ENCODE results near the gene NOP10. TPM values are rescaled to one million over a fixed set of nuclear protein-coding genes. Genes with fewer than 3 reads are reported as not detected.

Gene NOP10
- total and polyA plus RNA-seq, 2 of the 13 experiments (the other 11 are each of a cell fraction or from before 2014, with no cell fraction given): 239 to 369 TPM

DNA sequence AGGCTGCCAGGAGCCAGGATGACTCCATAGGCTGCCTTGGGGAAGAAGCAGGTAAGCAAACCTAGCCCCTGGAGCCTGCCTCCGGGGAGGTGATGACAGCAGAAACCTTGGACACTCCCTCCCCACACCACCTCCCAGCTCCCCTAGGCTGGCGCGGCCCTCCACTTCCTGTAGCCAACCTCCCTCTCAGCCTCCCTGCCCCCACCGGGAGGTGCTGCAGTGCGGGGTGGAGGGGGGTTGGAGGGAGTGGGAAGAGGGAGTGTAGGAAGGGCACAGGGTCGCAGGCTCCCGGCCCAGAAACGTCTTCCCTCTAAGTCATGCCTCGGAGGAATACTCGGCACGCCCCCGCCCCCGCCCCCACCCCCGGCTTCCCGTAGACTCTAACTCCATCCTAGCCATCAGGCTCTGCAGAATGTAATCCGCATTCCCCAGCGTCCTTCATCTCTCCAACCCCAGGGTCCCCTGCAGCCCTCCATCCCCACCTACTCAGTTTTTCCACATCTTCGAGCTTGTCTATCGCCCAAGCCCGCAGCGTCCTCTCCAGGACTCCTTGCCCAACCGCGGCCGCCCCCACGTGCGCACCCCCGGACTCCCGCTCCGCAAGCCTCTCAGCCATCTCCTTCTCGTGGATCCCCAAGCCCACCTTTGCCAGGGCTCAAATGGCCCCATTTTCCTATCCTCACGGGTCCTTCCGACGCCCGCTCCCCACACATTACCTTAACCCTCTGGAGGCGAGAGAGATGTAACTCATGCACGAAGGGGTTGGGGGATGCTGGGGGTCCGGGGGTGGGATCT lies 23.5 kb upstream of the NOP10 start (continued):
- no peak for TF ChIP-seq CREB1 (IDR thresholded peaks at IDR 0.05)
- no peak for TF ChIP-seq CREB1 (CRISPR knock-in tag; IDR thresholded peaks at IDR 0.05)
- TF ChIP-seq RFX1 (IDR thresholded peaks at IDR 0.05): no peak
- TF ChIP-seq ZBTB4 (CRISPR knock-in tag; IDR thresholded peaks at IDR 0.05; ENCODE audit: borderline replicate concordance): no peak
- TF ChIP-seq, protein P1, sequence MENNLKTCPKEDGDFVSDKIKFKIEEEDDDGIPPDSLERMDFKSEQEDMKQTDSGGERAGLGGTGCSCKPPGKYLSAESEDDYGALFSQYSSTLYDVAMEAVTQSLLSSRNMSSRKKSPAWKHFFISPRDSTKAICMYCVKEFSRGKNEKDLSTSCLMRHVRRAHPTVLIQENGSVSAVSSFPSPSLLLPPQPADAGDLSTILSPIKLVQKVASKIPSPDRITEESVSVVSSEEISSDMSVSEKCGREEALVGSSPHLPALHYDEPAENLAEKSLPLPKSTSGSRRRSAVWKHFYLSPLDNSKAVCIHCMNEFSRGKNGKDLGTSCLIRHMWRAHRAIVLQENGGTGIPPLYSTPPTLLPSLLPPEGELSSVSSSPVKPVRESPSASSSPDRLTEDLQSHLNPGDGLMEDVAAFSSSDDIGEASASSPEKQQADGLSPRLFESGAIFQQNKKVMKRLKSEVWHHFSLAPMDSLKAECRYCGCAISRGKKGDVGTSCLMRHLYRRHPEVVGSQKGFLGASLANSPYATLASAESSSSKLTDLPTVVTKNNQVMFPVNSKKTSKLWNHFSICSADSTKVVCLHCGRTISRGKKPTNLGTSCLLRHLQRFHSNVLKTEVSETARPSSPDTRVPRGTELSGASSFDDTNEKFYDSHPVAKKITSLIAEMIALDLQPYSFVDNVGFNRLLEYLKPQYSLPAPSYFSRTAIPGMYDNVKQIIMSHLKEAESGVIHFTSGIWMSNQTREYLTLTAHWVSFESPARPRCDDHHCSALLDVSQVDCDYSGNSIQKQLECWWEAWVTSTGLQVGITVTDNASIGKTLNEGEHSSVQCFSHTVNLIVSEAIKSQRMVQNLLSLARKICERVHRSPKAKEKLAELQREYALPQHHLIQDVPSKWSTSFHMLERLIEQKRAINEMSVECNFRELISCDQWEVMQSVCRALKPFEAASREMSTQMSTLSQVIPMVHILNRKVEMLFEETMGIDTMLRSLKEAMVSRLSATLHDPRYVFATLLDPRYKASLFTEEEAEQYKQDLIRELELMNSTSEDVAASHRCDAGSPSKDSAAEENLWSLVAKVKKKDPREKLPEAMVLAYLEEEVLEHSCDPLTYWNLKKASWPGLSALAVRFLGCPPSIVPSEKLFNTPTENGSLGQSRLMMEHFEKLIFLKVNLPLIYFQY (CRISPR knock-in tag; IDR thresholded peaks at IDR 0.05; ENCODE audit: borderline replicate concordance): no peak
- TF ChIP-seq KDM3A (CRISPR knock-in tag; IDR thresholded peaks at IDR 0.05; ENCODE audit: low read depth): no peak
- TF ChIP-seq SIN3A (IDR thresholded peaks at IDR 0.05; ENCODE audit: borderline replicate concordance, low read depth, low read length): peak; percentile 65; the same call in 1 of the 2 replicates
- TF ChIP-seq SMARCE1 (IDR thresholded peaks at IDR 0.05; ENCODE audit: borderline replicate concordance): no peak
- TF ChIP-seq PATZ1 (CRISPR knock-in tag; IDR thresholded peaks at IDR 0.05): peak; percentile 86
- peak; percentile 75 for TF ChIP-seq ELF1 (CRISPR knock-in tag; IDR thresholded peaks at IDR 0.05)
- TF ChIP-seq PTBP1 (IDR thresholded peaks at IDR 0.05; ENCODE audit: low read depth, low read length, poor library complexity, severe bottlenecking): no peak
- 0 out of 2 replicates have a peak, but pooled peaks have one; percentile 35 for TF ChIP-seq HOXA3 (CRISPR knock-in tag; IDR thresholded peaks at IDR 0.05)
- peak; percentile 26; the same call in 1 of the 2 replicates for TF ChIP-seq MYC (CRISPR knock-in tag; IDR thresholded peaks at IDR 0.05; ENCODE audit: borderline replicate concordance)
- TF ChIP-seq, protein P2, sequence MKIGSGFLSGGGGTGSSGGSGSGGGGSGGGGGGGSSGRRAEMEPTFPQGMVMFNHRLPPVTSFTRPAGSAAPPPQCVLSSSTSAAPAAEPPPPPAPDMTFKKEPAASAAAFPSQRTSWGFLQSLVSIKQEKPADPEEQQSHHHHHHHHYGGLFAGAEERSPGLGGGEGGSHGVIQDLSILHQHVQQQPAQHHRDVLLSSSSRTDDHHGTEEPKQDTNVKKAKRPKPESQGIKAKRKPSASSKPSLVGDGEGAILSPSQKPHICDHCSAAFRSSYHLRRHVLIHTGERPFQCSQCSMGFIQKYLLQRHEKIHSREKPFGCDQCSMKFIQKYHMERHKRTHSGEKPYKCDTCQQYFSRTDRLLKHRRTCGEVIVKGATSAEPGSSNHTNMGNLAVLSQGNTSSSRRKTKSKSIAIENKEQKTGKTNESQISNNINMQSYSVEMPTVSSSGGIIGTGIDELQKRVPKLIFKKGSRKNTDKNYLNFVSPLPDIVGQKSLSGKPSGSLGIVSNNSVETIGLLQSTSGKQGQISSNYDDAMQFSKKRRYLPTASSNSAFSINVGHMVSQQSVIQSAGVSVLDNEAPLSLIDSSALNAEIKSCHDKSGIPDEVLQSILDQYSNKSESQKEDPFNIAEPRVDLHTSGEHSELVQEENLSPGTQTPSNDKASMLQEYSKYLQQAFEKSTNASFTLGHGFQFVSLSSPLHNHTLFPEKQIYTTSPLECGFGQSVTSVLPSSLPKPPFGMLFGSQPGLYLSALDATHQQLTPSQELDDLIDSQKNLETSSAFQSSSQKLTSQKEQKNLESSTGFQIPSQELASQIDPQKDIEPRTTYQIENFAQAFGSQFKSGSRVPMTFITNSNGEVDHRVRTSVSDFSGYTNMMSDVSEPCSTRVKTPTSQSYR (CRISPR knock-in tag; IDR thresholded peaks at IDR 0.05; ENCODE audit: borderline replicate concordance): peak; percentile 91
- TF ChIP-seq, protein P3, sequence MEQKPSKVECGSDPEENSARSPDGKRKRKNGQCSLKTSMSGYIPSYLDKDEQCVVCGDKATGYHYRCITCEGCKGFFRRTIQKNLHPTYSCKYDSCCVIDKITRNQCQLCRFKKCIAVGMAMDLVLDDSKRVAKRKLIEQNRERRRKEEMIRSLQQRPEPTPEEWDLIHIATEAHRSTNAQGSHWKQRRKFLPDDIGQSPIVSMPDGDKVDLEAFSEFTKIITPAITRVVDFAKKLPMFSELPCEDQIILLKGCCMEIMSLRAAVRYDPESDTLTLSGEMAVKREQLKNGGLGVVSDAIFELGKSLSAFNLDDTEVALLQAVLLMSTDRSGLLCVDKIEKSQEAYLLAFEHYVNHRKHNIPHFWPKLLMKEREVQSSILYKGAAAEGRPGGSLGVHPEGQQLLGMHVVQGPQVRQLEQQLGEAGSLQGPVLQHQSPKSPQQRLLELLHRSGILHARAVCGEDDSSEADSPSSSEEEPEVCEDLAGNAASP (CRISPR knock-in tag; IDR thresholded peaks at IDR 0.05; ENCODE audit: borderline replicate concordance): 0 out of 2 replicates have a peak, but pooled peaks have one; percentile 5
